ENCODE measurements around the gene ME3.

The ME3 gene

DNA sequence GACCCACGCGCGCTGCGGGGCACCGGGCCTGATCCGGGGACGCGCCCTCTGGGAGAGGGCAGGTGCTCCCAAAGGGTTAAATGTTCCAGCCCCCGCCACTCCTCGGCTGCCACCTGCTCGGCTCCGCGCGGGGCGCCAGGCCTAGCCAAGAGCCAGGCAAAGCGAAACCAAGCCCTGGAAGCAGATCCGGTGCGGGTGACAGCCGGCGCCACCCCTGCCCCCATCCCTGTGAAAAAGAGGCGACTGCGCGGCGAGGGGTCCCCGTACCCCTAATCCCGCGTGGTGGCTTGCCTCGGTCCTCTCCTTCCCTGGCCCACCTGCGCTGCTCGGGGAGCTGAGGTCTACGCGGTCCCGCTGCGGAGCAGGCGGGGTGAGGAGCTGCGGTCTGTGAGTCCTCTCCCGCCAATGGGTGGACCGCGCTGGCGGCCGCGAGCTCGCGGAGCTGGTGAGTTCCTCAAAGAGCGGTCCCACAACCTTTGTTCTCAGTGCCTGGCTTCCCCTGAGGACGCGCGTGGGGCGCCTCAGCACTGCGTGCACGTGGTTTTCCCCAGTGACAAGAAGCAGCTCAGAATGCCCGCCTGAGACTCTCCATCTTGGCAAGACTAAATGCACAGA lies at the start of gene ME3:
Gene ME3 (minus strand): TSS at position 610 of the 615 bp plus-strand sequence.
- peak; percentile 49 for DNase-seq

DNA sequence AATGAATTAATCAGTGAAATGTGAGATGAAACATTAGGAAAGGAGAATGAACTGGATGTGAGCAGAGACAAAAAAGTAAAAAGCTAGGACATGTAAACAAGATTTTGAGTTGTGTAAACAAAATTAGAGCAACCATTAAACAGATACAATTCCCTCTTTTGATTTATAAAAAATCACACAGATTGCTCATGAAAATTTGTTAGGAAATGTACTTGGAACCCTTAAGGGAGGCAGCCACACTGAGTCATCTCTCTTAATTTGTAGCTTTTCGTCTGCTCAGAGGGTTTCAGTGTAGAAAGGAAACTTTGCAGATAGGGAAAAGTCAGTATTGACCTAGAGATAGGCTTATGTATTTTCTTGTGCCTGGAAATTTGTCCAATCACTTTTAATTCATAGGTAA lies 49.6 kb upstream of the ME3 start:
- peak; percentile 72 for DNase-seq

DNA sequence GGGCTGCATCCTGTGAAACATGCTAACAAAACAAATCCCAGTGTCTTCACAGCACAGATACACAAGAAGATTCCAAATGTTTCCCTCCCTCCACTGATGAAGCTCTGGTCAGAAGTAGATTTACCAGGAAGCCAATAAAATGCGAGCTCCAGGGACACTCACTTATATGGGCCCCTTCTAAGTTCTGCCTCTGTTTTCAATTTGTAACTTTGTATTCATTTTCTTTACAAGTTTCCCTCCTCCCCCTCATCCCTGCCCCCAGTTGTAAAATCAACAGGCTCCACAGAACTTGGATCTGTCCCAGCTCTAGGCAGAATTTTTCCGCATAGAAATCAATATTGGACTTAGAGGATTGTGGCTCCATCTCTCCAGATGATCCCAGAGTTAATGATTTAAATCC lies 48.1 kb upstream of the ME3 start:
- DNase-seq = no peak

DNA sequence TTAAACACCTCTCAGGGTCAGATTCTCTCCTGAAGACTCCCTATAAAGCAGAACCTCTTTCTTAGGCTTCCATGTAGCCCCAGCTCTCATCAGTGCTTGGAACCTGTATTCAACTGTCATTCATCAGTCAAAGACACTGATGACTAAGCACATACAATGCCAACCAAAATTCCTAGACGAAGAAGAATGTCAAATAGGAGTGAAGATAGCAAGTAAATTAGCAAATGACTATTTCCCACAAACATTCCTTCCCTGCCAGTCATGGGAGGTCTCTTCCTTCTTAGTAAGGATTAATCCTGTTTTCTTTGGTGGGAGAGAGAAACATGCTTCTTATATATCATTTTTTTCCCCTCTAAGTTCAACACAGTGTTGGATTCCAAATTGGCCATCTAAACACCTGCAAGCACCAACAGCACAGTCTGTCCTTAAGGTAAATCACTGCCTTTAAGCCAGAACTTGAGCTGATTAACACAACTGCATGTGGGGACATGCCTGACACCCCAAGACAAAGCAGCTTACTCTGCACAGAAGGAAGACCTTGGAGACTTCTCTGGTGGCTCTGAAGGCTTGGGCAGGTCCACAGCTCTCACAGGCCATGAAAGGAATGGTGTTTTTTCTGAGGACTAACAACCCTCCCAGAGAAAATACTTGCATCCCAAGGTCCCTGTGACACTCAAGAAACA lies 47.5 kb upstream of the ME3 start:
- peak; percentile 96 for DNase-seq

DNA sequence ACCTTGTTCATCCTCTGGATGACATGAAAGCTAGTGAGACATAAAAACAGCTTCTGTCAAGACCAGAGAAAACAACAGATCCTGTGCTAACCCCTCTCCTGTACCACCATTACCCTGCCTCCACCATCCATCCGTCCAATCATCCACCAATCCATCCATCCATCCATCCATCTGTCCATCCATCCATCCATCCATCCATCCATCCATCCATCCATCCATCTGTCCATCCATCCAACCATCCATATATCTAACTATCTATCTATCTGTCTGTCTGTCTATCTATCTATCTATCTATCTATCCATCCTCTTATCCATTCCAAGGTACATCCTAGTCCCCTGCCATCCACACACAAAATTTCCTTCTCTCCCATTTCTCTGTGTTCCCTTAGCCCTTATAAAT lies 46.6 kb upstream of the ME3 start:
- DNase-seq = no peak

DNA sequence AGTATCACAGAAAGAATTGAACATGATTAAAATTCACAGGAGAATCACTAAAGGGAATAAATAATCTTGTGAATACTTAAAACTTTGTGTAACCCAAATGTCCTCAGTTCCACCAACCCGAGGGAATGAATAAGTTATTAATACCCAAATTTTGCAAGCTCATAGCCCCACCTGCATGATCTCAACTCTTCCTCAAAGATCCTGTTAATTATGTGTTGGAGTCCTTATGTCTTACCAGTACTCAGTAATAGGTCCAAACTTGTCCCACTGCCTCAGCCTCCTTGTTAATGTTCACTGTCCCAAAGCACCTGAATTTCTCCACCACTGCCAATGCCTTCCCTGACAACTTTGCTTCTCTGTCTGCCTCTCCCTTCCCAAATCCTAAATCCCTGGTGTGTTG lies 46.1 kb upstream of the ME3 start:
- DNase-seq = no peak

DNA sequence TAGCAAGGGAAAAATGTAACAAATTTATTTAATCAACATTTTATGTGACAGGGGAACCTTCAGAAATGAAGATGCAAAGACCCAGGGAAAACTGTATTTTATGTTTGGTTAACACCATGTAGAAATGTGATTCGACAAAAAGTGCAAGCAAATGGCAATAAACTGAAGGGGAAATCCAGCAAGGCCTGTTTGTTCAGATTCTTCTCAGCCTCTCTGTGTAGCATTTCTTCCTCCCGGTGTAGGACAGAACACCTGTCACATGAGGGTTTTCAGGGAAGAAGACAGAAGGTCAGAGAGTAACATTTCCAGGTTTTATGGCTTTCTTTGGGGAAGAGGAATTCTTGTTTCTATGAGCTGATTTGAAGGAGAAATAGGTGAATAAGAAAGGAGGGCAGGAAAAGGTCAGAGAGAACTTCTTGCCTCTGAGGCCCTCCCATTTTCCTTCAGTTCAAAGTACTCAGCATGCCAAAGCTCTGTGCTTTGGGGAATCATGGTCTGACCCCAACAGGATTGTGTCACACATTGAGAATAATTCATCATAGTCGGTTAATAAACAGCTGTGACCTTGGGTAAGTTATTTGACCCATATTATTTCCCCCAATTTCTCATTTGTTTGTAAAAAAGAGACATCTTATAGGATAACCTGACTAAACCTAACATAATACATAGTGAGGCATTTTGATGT lies 45.5 kb upstream of the ME3 start:
- no peak for DNase-seq

DNA sequence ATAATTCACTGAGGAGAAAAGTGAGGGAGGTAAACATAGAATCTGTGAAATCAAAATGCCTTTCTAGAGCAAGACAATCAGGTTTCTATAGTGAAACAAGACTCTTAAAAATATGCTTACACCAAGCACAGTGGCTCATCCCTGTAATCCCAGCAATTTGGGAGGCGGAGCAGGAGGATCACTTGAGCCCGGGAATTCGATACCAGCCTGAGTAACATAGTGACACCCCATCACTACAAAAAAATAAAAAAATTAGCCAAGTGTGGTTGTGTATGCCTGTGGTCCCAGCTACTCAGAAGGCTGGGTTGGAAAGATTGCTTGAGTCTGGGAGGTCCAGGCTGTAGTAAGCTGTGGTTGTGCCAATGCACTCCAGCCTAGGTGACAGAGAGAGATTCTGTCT lies 43.2 kb upstream of the ME3 start:
- no peak for DNase-seq

DNA sequence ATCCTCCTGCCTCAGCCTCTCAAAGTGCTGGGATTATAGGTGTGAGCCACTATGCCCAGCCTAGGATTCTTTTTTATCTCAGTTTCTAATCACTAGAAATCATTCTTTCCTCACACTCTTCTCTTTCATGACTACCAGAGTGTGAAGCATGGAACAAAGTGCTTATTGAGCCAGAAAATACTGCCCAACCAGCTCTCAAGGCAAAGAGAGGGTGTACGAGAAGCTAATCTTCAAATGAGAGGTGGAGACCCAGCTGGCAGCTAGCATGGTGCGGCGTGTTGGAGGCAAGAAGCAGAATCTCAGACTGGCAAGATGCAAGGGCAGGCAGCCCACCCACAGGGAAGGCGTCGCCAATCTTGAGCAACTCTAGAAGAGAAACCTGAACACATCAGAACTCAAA lies 41.1 kb upstream of the ME3 start:
- DNase-seq = no peak

DNA sequence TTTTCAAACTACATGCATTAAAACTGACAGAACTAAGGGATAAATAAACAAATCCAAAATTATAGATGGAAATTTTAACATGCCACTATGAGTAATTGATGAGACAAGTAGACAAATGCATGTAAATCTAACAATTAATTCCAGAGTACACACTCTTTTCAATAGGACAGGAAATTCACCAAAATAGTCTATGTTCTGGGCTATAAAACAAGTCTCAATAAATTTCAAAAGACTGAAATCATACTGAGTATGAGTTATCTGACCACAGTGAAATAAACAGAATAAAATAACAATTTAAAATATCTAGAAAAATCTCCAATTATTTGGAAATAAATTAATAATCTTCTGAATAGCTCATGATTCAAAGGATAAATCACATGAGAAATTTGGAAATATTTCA lies 38.5 kb upstream of the ME3 start:
- DNase-seq = no peak

DNA sequence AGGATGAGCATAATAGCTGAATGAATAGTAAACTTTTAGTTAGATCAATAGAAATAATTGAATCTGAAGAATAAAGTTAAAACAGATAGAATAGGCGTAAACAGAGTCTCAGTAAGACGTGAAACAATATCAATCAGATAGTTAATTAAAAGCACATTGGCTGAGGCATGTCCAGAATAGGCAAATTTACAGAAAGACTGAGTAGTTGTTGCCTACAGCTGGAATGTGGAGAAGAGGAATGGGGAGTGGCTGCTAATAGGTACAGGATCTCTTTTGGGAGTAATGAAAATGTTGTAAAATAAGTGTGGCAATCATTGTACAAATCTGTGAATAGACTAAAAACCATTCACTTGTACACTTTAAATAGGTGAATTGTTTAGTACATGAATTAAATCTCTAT lies 36.3 kb upstream of the ME3 start:
- DNase-seq = no peak

DNA sequence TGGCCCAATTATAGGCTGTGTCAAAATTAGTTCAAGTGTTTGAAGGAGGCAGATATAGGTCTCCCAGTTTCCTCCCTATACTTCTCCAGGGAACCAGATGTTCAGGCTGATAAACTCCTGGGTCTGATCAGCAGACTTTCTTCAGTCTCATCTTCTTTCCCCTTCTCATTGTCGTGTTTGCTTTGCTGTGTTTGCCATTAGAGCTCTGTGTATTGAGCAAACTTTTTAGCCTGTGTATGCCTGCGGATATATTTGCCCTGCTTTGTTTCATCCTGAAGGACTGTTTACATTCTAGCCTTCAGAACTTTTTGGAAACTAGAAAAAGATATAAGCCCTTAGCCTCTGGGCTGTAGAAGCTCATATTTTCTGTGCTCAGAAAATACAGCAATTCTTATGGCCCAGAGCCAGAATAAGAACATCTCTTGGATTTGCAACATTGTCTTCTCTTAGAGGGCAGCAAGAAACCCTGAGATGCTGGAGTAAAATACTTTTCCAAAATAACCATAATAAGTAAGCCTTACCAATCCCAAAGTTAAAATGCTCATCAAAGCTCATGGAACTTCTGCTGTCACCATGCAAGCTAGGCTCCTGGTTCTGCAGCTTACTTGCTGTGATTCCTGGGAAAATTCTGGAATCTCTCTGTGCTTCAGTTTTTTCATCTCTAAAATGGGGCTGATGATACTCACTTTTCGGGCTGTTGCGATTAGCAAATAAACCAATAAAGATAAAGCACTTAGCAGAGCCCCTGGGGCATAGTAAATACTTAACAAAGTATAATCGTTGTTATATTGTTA lies 34.1 kb upstream of the ME3 start:
- no peak for DNase-seq

DNA sequence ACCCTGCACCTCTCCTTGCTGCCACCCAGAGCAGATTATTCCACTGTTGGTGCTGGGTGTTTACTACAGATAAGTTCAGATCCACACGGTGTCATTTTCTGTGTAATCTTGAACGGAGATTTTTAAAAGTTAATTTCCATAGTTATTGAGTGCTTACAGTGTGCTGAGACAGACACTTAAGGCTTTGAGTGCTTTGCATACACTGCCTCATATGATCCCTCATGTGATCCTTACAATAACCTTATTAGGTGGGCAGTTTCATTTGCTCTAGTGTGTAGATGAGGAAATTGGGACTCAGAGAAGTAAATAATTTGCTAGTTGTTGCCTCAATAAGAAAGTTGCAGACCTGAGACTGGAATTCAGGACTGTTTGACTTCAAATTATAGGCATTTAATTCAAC lies 32.3 kb upstream of the ME3 start:
- DNase-seq = no peak

DNA sequence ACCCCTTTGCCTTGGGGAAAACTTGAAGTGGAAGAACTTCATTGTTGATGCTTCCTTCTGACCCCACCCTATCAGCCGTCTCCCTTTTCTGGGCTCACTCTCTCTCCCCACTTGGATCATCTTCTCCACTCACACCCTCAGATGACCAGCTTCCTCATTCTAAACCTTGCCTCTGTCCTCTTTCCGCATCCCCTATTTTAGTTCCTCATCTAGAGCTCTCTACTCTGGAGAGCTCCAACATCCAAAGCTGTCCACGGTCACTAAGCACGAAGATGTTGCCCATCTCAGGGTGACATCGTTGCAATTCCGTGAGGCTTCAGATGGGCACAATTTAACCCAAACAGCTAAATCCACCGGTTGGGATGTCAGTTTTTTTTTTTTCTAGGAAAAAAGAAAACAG lies 31.6 kb upstream of the ME3 start:
- no peak for DNase-seq

DNA sequence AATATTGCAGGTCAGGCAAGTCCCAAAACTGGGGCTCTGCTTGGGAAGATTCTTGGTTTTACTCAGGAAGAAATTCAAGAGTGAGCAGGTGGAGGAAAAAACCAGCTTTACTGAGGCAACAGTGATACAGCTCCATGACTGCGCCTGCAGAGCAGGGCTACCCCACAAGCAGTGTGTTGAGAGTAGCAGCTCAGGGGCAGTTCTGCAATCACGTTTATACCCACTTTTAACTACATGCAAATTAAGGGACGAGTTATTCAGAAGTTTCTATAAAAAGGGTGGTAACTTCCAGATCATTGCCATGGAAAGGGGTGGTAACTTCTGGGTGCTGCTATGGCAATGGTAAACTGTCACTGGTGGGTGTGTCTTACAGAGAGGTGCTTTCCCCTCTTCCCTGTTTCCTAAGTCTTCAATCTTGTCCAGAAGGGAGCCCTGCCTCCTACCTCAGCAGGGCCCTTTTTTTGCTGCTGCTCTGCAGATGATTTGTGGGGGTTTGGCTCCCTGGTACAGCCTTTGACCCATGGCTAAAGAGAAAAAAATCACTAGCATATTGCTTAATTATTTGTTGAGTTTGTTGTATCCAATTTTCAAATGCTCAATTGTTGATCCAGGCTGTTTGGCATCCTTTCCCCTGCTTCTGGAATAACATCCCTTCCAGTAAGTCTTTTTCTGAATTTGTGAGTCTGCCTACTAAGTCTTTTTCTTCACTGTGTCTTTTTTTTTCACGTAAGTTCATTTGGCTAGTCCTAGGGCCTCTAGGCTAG lies 30.0 kb upstream of the ME3 start:
- DNase-seq = no peak

DNA sequence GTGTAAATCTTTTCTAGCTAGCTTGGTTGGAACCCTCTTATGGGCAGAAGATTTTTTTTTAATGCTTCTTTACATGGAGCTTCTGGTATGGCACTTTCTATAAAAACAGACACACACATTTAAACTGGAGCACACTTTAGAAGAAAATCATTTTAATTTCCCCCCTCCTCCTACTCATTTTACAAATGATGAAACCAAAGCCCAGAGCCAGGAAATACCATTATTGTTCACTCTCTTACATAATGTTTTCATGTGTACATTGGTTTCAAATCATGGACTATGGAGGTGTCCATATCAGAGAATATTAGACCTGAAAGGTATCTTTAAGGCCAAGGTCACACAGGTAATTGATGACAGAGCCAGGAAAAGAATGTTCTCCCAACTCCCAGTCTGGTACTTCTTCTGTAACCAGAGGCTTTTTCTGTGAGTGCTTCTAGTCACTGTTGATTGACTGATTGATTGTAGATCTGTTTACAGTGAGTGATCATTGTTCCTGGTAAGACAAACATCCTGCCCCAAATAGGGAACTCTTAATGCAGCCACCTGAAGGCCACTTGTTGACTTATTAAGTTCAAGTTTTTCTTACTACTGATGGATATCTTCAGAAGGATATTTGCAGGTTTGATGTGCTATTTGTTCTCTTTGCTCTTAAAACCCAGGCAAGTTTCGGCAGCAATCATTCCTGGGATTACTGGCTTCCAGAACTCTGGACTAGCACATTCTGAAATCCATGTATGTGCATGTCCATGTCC lies 26.8 kb upstream of the ME3 start:
- DNase-seq = no peak

DNA sequence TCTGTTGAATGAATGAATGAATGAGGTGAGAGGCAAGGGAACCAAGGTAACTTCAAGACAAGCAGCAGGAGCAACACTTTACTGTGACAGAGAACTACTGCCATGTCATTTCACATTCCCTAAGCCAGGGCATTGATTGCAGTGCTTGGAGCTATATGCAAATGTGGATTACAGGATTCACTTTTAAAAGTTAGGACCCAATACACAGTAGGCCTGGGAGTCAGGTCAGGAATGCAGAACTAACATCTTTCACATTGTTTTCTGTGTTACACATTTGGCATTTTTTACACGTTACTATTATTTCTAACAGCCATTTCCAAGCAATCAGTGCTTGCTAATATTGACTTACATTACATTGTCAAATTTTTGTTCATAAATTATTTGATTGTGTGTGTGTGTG lies 26.2 kb upstream of the ME3 start:
- DNase-seq = no peak

DNA sequence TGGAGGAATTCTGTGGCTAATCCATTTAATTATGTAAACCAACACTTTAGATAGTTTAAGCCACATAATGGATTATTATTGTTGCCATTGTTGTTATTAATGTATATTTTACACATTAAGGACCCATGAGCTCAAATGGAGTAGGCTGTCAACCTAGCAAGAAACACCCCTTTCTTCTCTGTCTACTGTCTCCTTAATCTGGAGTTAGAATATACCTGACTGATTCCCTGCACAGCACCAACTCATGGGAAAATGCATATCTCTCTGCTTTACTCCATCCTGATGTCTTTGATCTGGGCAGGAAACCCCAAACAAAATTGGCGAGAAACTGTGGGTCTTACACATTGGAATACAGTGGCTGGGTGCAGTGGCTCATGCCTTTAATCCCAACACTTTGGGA lies 24.0 kb upstream of the ME3 start:
- no peak for DNase-seq

DNA sequence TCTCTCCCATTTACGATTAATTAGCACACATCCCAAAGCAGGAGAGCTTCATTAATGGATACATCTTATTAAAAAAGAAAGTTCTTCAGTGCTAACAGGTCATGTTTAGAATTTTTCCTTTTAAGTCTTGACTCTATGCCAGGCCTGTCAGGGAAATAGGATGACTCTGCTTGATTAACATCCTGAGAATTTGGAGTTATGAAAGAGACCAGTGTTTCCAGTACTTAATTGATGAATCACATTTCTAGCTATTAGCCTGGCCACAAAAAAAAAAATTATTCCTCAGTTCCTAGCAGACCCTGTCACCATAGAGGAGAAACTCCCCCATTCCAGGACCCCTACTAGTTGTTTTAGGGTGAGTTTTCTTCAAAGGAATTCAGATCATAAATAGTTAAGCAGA lies 23.6 kb upstream of the ME3 start:
- DNase-seq = peak; percentile 85

DNA sequence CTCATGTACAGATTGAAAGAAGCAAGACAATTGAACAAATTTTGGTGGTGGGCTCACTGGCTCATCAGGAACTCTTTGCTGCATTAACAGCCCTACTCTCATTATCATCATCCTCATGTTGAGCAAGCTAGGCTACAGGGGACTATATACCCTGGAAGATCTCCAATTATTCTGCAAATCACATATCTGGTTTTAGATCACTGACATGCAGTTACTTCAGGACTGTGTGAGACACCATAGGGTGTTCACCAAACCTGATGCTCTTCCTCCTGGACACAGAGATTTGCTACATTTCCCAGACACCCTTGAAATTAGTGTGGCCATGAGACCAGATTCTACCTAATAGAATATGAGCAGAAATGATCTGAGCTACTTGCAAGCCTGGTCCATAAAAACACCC lies 23.0 kb upstream of the ME3 start:
- DNase-seq = no peak

DNA sequence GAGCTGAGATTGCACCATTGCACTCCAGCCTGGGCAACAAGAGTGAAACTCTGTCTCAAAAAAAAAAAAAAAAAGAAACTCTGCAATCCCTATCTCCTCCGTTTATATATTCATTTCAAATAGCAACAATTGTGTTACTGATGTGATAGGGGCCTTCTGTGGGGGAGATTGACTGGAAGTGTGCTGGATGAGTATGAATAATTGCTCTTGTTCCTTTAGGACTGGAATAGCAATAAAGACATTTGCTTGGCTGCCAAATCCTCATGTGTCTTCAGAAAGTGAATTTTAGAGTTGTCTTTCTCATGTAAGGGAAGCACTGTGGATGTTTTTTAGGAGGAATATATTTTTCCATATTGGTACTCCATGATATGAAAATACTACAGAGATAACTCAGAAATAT lies 21.1 kb upstream of the ME3 start:
- DNase-seq = no peak

DNA sequence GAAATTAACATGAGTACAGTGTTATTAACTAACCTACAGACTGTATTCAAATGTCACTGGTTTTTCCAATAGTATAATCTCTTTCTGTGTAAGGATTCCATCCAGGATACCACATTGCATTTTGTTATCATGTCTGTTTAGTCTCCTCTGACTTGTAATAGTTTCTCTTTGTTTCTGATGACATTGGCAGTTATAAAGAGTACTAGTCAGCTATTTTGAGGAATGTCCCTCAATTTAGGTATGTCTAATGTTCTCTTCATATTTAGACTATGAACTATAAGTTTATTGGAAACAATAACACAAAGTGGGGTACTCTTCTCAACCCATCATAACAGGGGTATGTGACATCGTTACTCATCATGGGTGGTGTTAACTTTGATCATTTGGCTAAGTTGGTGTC lies 20.3 kb upstream of the ME3 start:
- no peak for DNase-seq
